Activated CD8-positive, alpha-beta memory T cell treated with anti-CD3 and anti-CD28 coated beads for 4 hours (primary cell): ENCODE data around the gene TOMM20L.
"Not testable (repeated sequence)": the region's sequence is repeated elsewhere in the genome, so short reads cannot be mapped to it uniquely, and the experiment has no call there.

Experiments used
- DNase-seq, 2 donors: peaks; one replicate each; pipeline ENCODE4 v3.0.0-alpha.2; 2020; ENCODE audit warnings: low read depth in 2 of 2

Gene TOMM20L

DNA sequence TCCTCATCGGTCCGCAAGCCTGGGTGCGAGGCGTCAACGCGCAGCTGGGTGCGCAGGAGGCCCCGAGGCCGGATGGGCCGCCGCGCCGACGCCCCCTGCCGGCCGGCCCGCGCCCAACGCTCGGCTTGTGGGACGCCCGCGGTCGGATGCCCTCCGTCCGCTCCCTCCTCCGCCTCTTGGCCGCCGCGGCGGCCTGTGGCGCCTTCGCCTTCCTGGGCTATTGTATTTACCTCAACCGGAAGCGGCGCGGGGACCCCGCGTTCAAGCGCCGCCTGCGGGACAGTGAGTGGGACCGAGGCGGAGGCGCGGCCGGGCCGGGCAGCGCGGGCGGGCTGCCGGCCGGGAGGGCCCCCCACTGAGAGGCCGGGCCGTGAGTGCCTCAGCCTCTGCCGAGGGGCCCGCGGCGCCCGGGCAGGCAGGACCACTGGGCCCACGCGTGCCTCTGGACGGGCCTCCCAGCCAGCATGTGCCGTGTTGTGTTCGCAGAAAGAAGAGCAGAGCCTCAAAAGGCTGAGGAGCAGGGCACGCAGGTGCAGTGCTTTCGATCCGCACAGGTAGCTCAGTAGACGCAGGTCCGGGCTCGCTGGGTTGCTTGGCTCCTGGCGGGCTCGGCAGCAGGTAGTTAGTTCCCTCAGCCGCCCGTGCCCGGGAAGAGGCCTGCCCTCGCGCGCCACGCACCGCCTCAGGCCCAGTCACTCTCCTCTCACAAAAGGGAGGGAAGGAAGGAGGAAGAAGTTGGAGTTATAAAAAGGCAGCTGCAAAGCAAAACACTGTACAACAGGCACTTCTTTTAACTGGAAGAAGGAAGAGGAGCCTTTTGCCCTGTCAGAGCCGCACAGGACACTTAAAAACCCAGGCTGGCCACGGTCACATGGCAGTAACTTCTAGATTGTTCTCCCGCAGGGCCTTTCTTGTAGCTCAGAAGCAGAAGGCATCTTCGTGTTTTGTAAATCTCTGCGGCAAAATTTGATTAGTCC lies at the start of gene TOMM20L:
TSS of gene TOMM20L (plus strand) at position 119 of the 977 bp plus-strand sequence. CDS start at position 147, 28 bp downstream.
- DNase-seq, result peak; percentile 13 to 37

DNA sequence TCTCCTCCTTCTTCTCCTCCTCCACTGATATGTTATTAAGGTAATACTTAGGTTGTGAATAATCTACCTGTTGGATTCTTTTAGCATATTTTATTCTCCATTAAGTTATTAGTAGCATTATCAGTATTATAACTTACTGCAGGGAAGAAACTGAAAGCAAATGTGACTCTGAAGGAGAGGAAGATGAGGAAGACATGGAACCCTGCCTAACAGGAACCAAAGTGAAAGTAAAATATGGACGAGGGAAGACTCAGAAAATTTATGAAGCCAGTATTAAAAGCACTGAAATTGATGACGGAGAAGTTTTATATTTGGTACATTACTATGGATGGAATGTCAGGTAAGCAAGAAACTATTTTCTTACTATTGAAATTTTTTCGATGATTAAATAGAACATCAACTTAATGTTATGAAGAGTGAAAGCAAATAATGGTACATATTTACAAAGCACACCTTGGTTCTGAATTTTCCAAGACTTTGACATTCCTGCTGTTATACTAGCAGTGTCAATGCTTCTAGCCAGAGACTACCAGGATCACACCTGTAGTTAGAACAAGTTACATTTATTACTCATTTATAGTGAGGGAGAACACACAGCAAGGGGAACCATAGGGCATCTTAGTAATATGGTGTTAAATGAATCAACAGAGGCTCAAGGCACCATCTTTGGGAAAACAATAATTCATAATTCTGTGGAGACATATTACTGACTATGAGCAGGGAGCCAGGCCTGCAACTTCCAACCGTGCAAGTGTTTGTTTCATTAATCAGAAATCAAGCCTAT lies 42.0 kb upstream of the TOMM20L start:
- DNase-seq, result no peak

DNA sequence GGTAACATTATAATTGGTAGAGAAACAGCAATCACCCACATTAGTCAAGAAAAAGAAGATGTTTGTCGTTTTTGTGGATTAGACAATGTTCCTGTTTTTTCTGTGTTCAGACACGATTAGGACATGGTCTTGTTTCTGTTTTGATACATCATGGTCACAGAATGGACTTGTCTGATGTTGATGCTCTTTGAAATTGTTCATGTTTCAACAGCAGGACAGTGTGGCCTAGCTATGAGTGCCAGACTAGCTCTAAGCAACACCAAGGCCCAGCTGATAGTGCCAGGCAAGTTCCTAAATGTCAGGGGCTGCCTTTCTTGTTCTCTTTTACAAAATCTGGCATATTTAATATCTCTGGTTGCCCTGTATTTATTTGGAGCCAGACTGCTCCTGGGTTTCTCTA lies 40.9 kb upstream of the TOMM20L start:
- no peak for DNase-seq

GRCh38 chr14:58356268-58356667 lies 39.5 kb upstream of the TOMM20L start:
- no peak for DNase-seq

DNA sequence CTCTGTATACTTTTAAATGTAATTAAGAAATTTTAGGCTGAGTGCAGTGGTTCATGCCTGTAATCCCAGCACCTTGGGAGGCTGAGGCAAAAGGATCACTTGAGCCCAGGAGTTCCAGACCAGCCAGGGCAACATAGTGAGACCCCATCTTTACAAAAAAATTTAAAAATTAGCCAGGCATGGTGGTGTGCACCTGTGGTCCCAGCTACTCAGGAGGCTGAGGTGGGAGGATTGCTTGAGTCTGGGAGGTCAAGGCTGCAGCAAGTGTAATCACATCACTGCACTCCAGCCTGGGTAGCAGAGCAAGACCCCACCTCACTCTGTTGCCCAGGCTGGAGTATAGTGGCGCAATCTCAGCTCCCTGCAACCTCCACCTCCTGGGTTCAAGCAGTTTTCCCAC lies 33.5 kb upstream of the TOMM20L start:
- not testable (repeated sequence) for DNase-seq

- no peak for DNase-seq
These were observed 32.8 kb upstream of the TOMM20L start for GRCh38 chr14:58362798-58363412.

- no peak for DNase-seq
These were observed 31.4 kb upstream of the TOMM20L start for GRCh38 chr14:58364316-58364715.

DNA sequence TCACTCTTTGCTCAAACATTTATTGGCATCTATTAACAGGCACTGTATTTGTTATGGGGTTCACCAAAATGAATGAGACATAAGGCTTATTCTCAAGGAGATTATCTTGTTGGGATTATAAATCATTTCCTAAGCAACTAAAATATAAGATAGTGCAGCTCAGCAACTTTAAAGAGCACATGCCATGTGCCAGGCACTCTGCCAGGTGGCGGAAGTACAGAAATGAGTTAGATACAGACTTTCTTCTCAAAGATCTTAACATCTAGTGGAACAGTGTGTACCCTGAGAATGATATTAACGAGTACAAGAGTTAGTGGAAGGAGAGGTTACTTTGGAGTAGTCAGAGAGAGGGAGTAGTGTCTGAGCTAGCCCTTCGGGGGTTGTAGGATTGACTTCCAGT lies 28.4 kb upstream of the TOMM20L start:
- DNase-seq, result no peak

DNA sequence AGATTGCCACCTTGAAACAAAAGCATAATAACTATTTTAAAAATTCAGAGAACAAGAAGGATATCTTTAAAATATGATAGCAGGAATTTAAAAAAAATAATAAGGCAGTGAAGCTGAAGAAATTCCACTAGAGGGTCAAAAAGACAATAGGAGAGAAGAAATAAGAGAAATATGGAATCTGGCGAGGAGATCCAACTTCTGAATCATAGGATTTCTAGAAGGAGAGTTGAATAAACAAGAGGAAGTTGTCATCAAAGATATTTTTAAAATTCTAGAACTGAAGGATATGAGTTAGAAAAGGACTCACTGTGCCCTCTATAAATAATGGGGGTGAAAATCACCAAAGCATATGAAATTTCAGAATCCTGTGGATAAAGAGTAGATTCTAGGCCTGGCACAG lies 26.8 kb upstream of the TOMM20L start:
- DNase-seq, result no peak

- DNase-seq, result no peak
These were observed 18.9 kb upstream of the TOMM20L start for GRCh38 chr14:58376791-58377190.

DNA sequence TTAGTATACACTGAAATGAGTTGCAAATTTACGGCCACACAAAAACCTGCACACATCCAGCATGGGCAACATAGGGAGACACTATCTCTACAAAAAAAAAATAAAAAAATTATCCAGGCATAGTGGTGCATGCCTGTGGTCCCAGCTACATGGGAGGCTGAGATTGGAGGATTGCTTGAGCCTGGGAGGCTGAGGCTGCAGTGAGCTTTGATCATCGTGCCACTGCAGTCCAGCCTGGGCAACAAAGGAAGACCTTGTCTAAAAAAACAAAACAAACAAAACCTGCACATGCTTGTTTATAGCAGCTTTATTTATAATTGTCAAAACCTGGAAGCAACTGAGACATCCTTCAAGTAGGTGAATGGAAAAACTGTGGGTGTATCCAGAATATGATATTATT lies 4.9 kb upstream of the TOMM20L start:
- DNase-seq, result no peak

- no peak for DNase-seq
These were observed 243 bp upstream of the TOMM20L start for GRCh38 chr14:58395562-58395811.

- DNase-seq, result no peak
These were observed 1.4 kb downstream of the TOMM20L start for GRCh38 chr14:58397156-58397555.

- DNase-seq, result no peak
These were observed 2.8 kb downstream of the TOMM20L start for GRCh38 chr14:58398495-58398894.

DNA sequence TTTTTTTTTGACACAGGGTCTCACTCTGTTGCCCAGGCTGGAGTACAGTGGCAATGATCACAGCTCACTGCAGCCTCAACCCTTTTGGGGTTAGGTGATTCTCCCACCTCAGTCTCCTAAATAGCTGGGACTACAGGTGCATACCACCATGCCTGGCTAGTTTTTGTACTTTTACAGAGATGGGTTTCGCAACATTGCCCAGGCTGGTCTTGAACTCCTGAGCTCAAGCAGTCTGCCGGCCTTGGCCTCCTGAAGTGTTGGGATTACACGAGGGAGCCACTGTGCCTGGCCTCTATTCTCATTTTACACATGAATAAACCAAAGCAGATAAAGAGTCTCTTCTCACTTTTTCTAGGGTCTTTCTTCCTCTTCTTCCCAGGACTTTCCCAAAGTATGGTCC lies 3.2 kb downstream of the TOMM20L start:
- no peak for DNase-seq

DNA sequence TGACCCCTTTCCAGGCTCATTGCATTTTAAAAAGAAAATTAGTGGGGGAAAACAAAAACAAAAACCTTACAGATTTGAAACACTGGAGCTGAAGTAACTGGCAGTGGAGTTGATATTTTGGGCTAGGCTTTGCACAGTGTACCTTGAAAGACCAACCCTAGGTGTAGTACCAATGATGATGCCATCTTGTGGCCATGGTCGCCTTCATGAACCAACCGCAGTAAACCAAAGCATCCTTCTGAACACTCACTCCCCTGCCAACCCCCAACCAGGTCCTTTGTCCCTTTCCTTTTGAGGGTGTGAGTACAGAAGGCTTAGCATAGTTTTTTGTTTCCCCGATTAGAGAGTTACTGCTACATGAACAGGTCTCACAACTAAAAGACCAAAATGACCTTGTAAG lies 5.9 kb downstream of the TOMM20L start:
- DNase-seq, result no peak

DNA sequence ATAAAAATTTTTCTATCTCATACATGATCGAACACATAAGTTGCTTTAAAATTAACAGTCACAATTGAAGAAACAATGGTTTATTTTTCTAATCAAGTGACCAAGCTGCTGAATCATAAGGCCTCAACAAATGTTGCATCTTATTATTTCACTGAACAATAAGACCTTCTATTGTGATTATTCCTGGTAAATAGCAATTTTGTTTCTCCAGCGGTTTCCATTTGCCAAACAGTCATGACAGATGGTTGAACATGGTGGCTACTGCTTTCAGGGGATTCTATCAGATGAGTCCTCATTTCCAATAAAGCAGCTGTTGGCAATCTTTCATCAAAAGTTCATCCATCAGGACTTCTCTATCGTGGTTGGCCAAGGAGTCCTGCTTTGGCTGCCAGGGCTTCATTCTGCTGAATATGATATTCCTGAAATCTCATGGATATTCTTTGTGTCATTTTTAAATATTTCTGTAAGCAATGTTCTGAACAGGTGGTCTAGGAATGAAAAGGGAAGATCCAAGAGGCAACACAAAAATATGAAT lies 13.0 kb downstream of the TOMM20L start:
- no peak for DNase-seq

DNA sequence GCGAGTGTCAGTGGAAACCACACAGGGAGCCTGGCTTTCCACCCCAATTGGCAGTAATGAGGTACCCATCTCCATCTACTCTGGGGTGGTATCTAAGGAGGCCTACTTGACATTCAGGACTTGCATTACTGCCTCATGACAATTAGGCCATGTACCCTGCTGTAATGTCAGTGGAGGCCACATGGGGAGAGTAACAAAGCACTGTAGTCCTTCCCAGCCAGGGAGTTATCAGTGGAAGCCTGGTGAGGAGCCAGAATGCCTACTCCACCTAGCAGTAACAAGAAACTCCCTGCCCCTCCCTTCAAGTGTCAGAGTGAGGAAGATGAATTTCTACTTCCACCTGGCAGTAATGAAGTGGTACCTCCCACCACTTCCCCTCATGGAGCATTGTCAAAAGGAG lies 19.1 kb downstream of the TOMM20L start:
- DNase-seq, result no peak

DNA sequence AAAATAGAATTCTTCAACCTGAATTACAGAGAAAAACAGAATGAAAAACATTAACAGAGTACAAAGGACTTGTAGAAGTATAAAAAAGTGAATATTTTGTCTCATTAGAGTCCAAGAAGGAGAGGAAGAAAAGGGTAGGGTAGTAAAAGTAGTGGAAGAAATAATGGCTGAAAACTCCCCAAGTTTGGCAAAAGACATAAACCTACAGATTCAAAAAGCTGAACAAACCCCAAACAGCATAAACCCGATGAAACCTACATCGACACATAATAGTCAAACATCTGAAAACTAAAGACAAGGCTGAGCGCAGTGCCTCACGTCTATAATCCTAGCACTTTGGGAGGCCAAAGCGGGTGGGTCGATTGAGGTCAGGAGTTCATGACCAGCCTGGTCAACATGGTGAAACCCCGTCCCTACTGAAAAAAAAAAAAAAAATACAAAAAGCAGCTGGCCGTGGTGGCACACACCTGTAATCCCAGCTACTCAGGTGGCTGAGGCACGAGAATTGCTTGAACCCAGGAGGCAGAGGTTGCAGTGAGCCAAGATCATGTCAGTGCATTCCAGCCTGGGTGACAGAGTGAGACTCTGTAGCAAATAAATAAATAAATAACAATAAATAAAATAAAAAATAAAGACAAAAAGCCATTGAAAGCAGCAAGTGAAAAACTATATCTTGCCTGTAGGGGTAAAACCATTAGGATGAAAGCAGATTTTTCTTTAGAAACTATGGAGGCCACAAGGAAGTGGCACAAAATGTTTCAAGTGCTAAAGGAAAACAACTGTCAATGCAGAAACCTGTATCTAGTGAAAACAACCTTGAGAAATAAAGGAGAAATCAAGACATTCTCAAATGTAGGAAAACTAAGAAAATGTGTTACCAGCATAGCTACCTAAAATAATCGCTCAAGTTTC lies 20.2 kb downstream of the TOMM20L start:
- DNase-seq, result no peak

- not testable (repeated sequence) for DNase-seq
These were observed 21.2 kb downstream of the TOMM20L start for GRCh38 chr14:58416934-58417333.

- DNase-seq, result peak; percentile 8 to 14
These were observed 31.0 kb downstream of the TOMM20L start for GRCh38 chr14:58426670-58427280.
